GM12801 (cell line): ENCODE measurements around the gene FIZ1.

Source experiments
- TF ChIP-seq, protein P1 (sequence below): IDR thresholded peaks from one replicate; pipeline ENCODE4 v1.5.1; 2011; ENCODE audit warnings: control low read depth; ENCODE audit not compliant: insufficient read length; ENCODE audit errors: extremely low read depth

Gene FIZ1

DNA sequence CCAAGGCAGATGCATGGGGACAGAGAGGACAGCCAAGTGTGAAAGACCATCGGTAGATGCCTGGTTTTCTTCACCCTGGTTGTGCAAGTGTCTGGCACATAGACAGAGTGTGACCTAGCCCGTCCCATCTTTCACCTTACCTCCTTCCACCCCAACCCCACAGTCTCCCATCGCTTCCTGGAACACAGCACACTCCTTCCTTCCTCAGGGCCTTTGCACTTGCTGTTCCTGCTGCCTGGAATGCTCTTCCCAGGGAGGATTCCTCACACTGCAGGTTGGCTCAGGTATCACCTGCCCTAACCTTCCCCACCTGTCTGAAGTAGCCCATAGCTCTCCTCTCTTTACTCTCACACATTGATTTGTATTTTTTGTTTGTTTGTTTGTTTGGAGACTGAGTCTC, 3.0 kb downstream of the FIZ1 start:
- TF ChIP-seq, protein P1, sequence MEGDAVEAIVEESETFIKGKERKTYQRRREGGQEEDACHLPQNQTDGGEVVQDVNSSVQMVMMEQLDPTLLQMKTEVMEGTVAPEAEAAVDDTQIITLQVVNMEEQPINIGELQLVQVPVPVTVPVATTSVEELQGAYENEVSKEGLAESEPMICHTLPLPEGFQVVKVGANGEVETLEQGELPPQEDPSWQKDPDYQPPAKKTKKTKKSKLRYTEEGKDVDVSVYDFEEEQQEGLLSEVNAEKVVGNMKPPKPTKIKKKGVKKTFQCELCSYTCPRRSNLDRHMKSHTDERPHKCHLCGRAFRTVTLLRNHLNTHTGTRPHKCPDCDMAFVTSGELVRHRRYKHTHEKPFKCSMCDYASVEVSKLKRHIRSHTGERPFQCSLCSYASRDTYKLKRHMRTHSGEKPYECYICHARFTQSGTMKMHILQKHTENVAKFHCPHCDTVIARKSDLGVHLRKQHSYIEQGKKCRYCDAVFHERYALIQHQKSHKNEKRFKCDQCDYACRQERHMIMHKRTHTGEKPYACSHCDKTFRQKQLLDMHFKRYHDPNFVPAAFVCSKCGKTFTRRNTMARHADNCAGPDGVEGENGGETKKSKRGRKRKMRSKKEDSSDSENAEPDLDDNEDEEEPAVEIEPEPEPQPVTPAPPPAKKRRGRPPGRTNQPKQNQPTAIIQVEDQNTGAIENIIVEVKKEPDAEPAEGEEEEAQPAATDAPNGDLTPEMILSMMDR, result no peak

DNA sequence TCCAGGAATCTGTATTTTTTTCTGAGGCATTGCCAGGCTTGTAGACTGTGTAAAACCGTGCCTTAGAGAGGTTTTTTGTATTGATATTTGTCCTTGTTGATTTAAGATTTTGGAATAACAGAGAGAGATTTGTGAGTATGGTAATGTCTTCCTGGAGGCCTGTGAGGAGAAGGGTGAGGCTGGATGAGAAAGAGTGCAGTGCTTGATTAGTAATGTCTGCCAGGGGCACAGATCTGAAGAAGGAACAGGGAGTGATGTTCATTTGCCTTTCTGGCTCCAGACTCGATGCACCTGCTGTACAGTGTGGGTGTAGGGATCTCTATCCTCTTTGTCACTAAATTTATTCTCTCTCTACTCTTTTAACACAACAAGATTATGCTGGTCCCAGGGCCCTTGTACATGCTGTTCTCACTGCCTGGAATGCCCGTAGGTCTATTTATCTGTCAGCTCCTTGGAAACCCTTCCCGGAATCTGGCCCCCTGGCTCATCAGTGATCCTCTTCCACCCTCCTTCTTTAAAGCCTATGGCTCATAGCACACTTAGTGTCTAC, 4.2 kb downstream of the FIZ1 start:
- TF ChIP-seq, protein P1, result no peak

DNA sequence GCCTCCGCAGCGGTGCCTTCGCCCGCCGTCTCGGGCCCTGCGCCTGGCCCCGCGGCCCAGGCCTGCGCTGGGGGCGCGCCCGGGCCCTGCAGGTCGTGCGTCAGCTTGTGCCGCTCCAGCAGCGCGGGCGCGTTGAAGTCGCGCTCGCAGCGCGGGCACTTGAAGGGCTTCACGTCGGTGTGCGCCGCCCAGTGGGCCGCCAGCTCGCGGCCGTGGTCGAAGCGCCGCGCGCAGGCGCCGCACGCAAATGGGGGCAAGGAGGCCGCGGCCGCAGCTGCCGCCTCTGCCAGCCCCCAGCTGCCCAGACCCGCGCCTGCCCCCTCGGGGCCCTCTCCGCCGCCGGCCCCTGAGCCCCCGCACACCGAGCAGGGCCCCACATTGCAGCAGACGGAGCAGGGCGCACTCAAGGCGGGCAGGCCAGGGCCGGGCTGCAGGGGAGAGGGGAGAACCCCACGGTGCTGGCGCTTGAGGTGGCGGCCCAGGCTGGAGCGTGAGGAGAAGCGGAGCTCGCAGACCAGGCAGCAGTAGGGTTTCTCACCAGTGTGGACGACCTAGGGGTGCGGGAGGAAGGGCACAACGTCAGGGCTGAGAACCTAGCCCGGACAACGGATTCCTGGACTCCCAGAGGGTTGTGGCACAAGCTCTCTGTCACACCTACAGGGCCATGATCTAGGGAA, 6.1 kb downstream of the FIZ1 start:
- TF ChIP-seq, protein P1, result no peak

DNA sequence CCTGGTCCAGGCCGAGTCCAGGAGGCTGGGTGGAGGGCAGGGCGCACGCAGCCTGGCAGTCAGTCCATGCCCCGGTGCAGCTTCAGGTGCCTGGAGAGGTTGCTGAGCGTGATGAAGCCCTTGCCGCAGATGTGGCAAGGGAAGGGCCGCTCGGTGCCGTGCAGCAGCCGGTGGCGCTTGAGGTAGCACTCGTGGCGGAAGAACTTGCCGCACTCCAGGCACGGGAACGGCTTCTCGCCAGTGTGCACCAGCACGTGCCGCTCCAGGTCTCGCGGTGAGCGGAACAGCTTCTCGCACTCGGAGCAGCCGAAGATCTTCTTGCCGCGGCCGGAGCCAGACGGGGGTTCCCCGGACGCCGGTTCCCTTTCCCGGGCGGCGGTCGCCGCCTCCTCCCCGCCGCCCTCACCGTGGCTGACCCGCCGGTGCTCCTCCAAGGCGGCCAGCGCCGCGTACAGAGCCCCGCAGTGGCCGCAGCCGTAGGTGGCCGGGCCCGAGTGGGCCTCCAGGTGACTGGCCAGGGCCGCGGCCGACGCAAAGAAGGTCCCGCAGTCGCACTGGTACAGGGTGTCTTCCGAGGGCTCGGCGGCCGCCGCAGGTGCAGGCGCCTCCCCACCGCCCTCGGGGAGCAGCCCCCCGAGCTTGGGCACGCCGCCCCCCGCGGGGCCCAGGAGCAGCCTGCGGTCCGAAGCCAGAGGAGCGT, 6.8 kb downstream of the FIZ1 start:
- TF ChIP-seq, protein P1, result no peak

DNA sequence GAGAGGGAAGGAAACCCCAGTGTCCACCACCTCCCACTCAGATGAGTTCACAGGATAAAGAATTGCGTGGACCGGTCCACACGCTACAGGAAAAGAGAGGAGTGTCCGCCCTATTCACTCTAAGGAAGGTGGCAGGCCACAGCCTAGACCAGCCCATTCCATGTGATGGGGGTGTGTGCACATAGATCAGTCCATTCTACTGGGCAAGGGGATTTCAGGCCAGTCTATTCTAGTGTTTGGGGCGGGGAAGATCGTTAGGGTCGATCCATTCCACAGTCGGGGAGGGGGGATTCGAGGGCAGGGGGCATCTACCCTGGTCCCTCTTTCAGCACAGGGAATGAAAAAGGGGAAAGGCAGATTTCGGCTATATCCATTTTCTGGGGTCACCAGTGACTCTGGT, 7.8 kb downstream of the FIZ1 start:
- TF ChIP-seq, protein P1, result no peak

DNA sequence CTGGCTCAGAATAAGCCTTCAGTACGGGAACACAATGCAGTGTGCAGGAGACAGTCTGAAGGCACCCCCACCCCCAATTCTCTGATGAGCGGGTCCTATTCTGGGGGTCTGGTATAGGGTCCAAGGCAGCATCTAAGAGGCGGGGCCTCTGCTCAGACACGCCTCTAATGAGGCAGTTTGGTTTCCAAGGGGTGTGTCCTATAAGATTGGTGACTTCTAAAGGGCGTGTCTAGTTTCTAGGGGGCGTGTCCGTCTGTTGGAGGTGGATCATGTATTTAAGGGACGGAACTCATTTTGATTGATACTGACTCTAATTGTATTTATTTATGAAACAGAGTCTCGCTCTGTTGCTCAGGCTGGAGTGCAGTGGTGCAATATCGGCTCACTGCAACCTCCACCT, 8.7 kb downstream of the FIZ1 start:
- TF ChIP-seq, protein P1, result no peak

DNA sequence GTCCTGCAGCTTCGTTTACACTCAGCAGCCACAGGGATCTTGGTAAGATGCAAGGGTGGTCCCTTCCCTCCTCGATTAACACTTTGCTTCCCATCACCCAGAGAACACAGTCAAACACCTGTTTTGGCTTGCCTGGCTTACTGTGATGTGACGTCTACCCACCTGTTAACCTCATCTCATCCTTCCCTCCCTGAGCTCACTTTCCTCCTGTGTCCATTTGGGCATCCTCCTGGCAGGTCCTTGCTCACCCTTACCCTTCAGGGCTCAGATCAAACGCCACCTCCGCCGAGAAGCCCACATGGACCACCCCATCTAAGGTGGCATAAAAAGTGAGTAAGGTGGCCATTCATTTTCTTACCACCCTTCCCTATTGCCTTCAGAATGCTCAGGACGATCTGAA, 9.2 kb downstream of the FIZ1 start:
- TF ChIP-seq, protein P1, result no peak
